ENCODE data around the gene SLC5A11. TPM values are rescaled to one million over a fixed set of nuclear protein-coding genes. Genes with fewer than 3 reads are reported as not detected.

SLC5A11 gene
- total RNA-seq, 1 experiment from 2014 or later: not detected

DNA sequence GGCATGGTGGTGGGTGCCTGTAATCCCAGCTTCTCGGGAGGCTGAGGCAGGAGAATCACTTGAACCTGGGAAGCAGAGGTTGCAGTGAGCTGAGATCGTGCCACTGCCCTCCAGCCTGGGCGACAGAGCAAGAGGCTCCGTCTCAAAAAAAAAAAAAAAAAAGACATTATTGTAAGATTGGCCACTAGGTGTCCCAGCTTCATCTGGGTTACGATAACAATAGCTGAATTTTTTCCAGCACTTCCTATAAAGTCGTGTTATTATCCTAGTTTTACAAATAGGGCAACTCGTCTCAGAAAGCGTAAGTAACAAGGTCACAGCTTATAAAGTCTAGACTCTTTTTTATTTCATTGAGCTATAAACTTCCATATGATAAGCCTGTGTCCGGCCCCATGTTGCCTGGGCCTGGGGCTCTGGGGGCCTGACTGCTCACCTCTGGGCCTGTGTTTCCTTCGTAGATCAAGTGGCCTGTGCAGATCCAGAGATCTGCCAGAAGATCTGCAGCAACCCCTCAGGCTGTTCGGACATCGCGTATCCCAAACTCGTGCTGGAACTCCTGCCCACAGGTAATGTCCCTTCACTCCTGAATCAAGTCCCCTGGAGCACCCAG is 60.5 kb downstream of the SLC5A11 start:
- peak; percentile 14 for DNase-seq (ENCODE audit: low spot score)
- in situ Hi-C loops (cut with HindIII; ENCODE audit: low sequenced_read_pairs): no loop called here

- DNase-seq (ENCODE audit: low spot score): no peak
- in situ Hi-C loops (cut with HindIII; ENCODE audit: low sequenced_read_pairs): no loop called here
These were observed 61.1 kb downstream of the SLC5A11 start for GRCh38 chr16:24906901-24907300.

DNA sequence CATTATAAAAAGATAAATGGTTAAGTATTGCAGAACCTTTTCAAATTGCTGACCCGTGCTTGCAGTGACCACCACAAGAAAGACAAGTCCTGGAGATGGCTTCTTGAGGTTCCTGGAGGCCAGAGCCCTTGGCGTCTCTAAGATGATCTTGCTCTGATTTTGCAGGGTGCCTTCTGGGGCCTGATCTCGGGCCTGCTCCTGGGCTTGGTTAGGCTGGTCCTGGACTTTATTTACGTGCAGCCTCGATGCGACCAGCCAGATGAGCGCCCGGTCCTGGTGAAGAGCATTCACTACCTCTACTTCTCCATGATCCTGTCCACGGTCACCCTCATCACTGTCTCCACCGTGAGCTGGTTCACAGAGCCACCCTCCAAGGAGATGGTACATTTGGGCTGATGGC is 63.0 kb downstream of the SLC5A11 start:
- in situ Hi-C loops (cut with HindIII; ENCODE audit: low sequenced_read_pairs): no loop called here
- no peak for DNase-seq (ENCODE audit: low spot score)

GRCh38 chr16:24909856-24910255 is 64.1 kb downstream of the SLC5A11 start:
- DNase-seq (ENCODE audit: low spot score): no peak
- in situ Hi-C loops (cut with HindIII; ENCODE audit: low sequenced_read_pairs): no loop called here

GRCh38 chr16:24915019-24915418 is 69.3 kb downstream of the SLC5A11 start:
- no peak for DNase-seq (ENCODE audit: low spot score)
- in situ Hi-C loops (cut with HindIII; ENCODE audit: low sequenced_read_pairs): no loop called here

- DNase-seq (ENCODE audit: low spot score): no peak
- in situ Hi-C loops (cut with HindIII; ENCODE audit: low sequenced_read_pairs): no loop called here
These were observed 69.8 kb downstream of the SLC5A11 start for GRCh38 chr16:24915576-24915975.

- DNase-seq (ENCODE audit: low spot score): no peak
- in situ Hi-C loops (cut with HindIII; ENCODE audit: low sequenced_read_pairs): no loop called here
These were observed 71.5 kb downstream of the SLC5A11 start for GRCh38 chr16:24917236-24917635.

DNA sequence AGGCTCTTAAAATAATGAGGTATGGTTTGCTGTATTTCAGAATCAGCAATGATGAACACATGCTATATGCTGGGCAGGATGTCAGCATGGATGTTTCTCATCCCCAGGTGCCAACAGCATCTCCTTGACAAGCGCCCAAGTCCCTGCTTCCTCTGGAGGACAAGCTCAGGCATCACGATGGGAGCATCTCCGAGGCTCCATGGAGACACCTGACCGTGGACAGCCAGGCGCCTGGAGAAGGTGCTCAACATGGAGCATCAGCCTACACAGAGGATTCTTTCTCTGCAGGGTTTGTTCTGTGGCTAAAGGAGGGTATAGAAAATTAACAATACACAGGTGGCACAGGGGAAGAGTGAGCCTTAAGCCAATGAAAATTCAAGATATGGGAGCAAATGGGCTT is 72.1 kb downstream of the SLC5A11 start:
- in situ Hi-C loops (cut with HindIII; ENCODE audit: low sequenced_read_pairs): no loop called here

GRCh38 chr16:24918641-24919040 is 72.9 kb downstream of the SLC5A11 start:
- DNase-seq (ENCODE audit: low spot score): no peak
- in situ Hi-C loops (cut with HindIII; ENCODE audit: low sequenced_read_pairs): no loop called here

More for the DNA sequence above, 72.1 kb downstream of the SLC5A11 start:
- no peak for DNase-seq (ENCODE audit: low spot score)

GRCh38 chr16:24919536-24919935 is 73.8 kb downstream of the SLC5A11 start:
- in situ Hi-C loops (cut with HindIII; ENCODE audit: low sequenced_read_pairs): no loop called here
- no peak for DNase-seq (ENCODE audit: low spot score)

DNA sequence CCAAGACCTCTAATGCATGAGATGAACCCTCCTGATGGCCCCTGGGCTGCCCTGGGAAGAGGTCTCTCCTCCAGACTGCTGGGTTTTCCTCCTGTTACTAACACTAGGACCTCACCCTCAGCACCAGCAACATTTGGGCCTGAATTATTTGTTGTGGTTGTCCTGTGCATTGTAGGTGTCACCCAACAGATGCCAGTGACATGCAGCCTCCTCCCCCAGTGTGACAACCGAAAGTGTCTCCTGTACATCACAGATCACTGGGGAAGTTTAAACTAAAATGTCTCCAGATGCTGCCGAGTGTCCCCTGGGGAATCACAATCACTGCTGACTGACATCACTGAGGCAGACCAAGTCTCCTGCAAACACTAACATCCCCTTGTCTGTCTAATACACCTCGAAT is 74.8 kb downstream of the SLC5A11 start:
- in situ Hi-C loops (cut with HindIII; ENCODE audit: low sequenced_read_pairs): no loop called here

DNA sequence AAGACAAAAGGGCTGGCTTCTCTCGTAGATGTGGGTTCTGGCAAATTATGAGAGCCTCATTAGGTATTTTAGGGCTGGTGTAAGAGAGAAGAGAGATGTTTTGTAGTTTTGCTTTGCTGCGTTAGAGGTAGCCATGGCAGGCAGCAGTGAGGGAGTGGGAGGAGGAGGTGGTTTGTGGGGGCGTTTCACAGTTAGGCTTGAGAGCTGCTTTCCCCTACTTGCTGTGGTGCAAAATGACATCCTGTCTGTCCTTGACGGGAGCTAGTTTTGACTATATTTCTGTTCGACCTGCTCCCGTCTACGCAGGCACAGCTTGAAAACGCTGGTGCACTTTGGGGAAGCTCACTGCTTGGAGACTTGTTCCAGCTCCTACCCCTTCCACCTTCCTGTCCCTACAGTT is 75.5 kb downstream of the SLC5A11 start:
- no peak for DNase-seq (ENCODE audit: low spot score)
- in situ Hi-C loops (cut with HindIII; ENCODE audit: low sequenced_read_pairs): no loop called here

More for the DNA sequence above, 74.8 kb downstream of the SLC5A11 start:
- DNase-seq (ENCODE audit: low spot score): no peak

DNA sequence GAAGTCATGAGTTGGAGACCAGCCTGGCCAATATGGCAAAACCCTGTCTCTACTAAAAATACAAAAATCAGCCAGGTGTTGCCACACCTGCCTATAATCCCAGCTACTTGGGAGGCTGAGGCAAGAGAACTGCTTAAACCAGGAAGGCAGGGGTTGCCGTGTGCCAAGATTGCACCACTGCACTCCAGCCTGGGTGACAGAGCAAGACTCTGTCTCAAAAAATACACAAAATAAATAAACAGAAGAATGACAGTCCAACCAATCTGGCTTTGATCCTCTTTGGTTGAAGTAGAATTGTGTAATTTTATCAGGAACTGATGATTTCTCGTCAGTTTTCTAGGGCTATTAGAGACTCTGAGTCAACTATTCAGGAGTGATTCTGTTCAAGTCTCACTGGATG is 79.4 kb downstream of the SLC5A11 start:
- in situ Hi-C loops (cut with HindIII; ENCODE audit: low sequenced_read_pairs): no loop called here
- DNase-seq (ENCODE audit: low spot score): no peak

DNA sequence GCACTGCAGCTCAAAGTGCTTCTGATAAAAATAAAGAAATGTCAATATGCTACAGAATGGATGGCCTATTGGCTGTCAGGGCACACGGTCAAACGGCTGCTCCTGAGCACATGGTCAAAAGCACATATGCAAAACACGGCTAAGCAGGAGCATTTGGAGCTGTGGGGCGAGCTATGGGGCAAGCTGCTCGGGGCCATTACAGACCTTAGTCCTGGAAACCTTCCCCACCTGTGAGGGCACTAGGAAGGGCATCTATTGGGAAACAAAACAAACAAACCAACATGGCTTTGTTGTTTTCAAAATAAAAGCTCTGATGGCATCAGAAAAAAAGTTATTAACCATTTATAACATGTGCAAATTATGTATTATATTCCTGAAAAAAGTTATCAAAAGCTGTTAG is 83.6 kb downstream of the SLC5A11 start:
- no peak for DNase-seq (ENCODE audit: low spot score)
- in situ Hi-C loops (cut with HindIII; ENCODE audit: low sequenced_read_pairs): no loop called here

DNA sequence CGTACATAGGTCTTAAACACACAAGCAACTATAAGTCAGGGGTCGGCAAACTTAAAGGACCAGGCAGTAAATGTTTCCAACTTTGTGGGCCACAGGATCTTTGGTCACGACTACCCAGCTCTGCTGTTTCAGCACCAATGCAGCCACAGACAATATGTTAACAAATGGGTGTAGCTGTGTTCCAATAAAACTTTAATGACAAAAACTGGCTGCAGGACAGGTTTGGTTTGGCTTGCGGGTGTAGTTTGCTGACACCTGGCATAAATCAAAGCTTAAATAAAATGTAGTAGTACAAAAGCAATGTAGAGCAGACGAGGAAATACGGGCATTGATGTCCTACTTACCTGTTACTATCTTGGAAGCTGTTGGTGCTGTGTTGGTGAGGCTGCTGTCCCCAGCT is 84.7 kb downstream of the SLC5A11 start:
- in situ Hi-C loops (cut with HindIII; ENCODE audit: low sequenced_read_pairs): no loop called here
- no peak for DNase-seq (ENCODE audit: low spot score)

DNA sequence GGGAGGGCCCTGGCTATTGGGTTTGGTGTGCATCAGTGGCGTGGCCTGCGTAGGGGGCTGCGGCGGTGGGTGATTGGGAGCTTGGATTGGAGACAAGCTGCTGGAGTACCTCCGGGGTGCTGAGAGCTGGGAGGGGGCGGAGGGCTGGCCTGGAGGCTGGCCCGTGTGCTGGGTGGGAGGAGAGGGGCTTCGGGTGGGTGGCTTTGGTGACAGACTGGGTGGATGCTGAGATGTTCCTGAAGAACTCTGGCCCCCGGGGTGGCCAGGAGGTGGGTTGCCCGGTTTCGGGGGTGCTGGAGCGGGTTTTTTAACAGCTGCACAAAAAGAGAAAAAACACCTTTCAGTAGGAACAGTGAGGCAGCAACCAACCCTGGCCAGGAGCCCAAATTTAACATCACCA is 85.3 kb downstream of the SLC5A11 start:
- in situ Hi-C loops (cut with HindIII; ENCODE audit: low sequenced_read_pairs): no loop called here
- DNase-seq (ENCODE audit: low spot score): no peak

DNA sequence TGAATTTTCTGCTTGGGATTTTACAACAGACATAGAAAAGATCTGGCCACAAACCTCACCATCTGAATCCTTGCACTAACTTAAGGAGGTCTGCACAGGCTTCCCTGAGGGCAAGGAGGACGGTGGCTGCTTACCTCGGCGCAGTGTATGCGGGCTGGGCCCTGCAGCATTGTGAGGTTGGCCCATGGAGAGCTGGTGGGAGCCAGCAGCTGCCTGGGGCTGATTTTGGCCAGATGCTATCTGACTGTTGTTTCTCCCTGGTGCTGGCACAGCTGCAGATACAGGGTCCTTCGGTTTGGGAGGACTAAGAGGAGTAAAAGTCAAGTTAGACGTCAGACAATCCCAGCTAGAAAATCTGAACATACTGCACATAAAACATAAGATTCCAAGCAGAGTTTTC is 89.6 kb downstream of the SLC5A11 start:
- no peak for DNase-seq (ENCODE audit: low spot score)
- in situ Hi-C loops (cut with HindIII; ENCODE audit: low sequenced_read_pairs): no loop called here

DNA sequence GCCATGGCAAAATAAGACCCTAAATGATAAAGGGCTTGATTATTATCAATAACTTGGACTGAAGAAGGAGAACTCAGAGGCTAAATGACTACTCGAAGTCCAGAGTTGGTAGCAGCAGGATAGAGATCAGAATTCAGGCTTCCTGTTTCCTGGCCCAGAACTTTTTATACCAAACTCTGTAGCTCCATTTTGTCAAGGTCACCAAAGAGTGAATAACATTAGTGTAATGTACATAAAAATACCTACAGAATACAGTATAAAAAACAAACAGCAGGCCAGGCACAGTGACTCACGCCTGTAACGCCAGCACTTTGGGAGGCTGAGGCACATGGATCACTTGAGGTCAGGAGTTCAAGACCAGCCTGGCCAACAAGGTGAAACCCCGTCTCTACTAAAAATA is 90.4 kb downstream of the SLC5A11 start:
- in situ Hi-C loops (cut with HindIII; ENCODE audit: low sequenced_read_pairs): no loop called here
- DNase-seq (ENCODE audit: low spot score): no peak

DNA sequence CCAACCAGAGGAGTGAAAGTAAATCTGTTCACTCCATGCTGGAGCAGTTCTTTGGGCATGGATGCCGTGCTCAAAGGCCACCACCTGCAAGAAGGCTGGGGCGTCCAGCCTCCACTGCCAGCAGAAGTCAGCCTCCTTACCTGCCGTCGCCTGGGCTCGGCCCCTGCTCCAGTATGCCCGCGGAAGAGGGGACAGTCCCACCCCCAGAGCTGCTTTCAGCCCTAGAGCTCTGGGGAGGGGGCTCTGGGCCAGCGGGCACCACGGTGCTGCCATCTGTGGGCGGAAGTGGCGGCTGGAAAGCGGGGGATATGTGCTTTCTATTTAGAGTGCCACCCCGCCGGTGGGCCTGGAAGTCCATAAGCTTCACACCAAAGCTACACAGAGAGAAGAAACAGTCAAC is 93.5 kb downstream of the SLC5A11 start:
- no peak for DNase-seq (ENCODE audit: low spot score)
- in situ Hi-C loops (cut with HindIII; ENCODE audit: low sequenced_read_pairs): no loop called here

DNA sequence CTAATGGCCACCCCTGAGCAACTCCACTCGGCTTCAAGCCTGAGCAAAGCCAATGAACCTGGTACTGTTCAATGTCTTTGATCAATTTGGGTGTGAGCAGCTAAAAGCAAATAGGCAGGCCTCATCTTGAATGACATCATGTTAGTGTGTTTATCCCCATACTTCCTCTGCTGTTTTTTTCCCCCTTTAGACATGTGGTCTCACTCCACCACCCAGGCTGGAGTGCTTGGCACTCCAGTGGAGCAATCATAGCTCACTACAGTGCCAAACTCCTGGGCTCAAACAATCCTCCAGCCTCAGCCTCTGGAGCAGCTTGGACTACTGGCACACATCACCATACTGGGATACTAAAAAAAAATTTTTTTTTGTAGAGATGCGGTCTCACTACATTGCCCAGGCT is 94.0 kb downstream of the SLC5A11 start:
- in situ Hi-C loops (cut with HindIII; ENCODE audit: low sequenced_read_pairs): no loop called here
- no peak for DNase-seq (ENCODE audit: low spot score)

DNA sequence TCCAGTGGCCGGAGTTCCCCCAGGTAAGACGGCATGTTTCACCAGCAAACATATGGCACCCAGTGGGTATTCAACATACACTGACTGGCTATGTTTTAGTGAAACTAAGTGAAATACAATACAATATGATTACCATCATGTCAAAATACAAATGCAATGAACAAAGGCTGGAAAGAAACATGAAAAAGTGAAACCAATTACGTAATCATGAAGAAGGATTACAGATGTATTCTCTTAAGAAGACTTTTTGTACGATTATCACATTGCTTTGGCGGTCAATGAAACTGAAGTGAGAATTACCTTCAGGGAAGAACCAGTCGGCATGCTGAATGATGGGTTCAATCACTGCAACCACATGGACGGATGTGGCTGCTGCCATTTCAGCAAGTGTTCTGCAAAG is 97.7 kb downstream of the SLC5A11 start:
- DNase-seq (ENCODE audit: low spot score): no peak
- in situ Hi-C loops (cut with HindIII; ENCODE audit: low sequenced_read_pairs): no loop called here

GRCh38 chr16:24944206-24944605 is 98.4 kb downstream of the SLC5A11 start:
- in situ Hi-C loops (cut with HindIII; ENCODE audit: low sequenced_read_pairs): no loop called here
- DNase-seq (ENCODE audit: low spot score): no peak
